Mammary epithelial cell (primary cell): Measurements from ENCODE around the gene TIGAR.

Experiments
- EZH2 ChIP-seq: IDR thresholded peaks from 2 replicates; pipeline ENCODE4 v1.6.1; 2012; ENCODE audit warnings: low read length, inconsistent platforms, borderline replicate concordance
- TF ChIP-seq, protein P1 (sequence below), 2 donors: IDR thresholded peaks in 1 of 2; conservative IDR thresholded peaks in 1 of 2; 2 replicates each; pipeline ENCODE4 v1.5.1; 2011 to 2012; ENCODE audit warnings: inconsistent platforms in 2 of 2, low read length in 2 of 2, mild to moderate bottlenecking in 2 of 2, control low read depth in 1 of 2, low read depth in 1 of 2; ENCODE audit not compliant: insufficient read depth in 1 of 2; ENCODE audit errors: extremely low read depth in 1 of 2

- TF ChIP-seq, protein P1, sequence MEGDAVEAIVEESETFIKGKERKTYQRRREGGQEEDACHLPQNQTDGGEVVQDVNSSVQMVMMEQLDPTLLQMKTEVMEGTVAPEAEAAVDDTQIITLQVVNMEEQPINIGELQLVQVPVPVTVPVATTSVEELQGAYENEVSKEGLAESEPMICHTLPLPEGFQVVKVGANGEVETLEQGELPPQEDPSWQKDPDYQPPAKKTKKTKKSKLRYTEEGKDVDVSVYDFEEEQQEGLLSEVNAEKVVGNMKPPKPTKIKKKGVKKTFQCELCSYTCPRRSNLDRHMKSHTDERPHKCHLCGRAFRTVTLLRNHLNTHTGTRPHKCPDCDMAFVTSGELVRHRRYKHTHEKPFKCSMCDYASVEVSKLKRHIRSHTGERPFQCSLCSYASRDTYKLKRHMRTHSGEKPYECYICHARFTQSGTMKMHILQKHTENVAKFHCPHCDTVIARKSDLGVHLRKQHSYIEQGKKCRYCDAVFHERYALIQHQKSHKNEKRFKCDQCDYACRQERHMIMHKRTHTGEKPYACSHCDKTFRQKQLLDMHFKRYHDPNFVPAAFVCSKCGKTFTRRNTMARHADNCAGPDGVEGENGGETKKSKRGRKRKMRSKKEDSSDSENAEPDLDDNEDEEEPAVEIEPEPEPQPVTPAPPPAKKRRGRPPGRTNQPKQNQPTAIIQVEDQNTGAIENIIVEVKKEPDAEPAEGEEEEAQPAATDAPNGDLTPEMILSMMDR (conservative IDR thresholded peaks at IDR 0.05 in 1 of 2, IDR thresholded peaks at IDR 0.05 in 1 of 2; ENCODE audit: extremely low read depth in 1 of 2, insufficient read depth in 1 of 2, low read depth in 1 of 2, low read length in 2 of 2): no peak
- TF ChIP-seq EZH2: no peak
These were observed 51.6 kb downstream of the TIGAR start for GRCh38 chr12:4372653-4373052.
